A549 treated with ZK216348 at 1 μM for 4 hours (cell line): ENCODE results near the gene PTPN14. TPM values are rescaled to one million over a fixed set of nuclear protein-coding genes. Genes with fewer than 3 reads are reported as not detected.

ENCODE experiments used
- total RNA-seq: library from RNA; stranded (reverse); fragments of 200-300 nt; extraction: Qiagen RNA extraction; gene quantifications from 5 replicates; pipeline ENCODE4 v1.2.3, GENCODE V29; 2022; ENCODE audit warnings: low read depth

PTPN14 gene
- total RNA-seq, result 6.4 to 13.4 TPM (median 10.0 TPM) in 5 replicates

DNA sequence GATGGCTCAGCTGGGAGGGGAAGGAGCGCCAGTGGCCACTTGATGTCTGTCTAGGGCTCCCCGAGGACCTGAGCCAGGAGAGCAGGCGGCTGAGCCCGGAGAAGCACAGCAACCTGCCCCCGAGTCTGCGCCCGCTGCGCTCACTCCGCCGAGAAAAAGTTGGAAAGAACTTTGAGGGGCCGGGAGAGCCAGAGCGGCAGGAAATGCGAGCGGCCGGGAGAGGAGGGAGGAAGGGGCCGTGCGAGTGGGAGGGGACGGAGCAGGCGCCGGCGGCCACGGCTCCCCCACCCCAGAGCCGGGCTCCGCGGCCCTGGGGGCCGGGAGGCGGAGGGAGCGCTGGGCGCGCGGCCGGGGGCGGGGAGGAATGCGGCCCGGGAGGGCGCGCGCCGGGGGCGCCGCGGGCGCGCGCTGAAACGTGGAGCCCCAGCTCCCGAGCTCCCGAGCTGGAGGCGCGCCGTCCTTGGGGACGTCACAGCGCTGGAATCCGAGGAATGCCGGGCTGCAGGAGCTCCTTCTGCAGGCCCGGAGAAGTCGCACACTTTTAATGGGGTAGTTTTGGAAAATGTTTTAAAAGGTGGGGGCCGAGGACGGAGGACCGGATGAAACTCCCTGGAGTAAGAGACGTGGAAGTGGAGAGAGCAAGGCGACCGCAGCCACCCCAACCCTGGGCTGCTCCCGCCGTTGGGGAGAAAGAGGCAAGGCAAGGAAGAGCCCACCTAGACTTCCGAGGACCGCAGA is at the start of gene PTPN14:
Gene PTPN14, minus strand, starts transcription at position 167 of the 738 bp plus-strand sequence. CDS start 86,799 bp downstream, outside the sequence.

Other genes with a start within 250 kb of the PTPN14 start
- 65.5 to 122 TPM (median 79.5 TPM) in 5 replicates for gene CENPF, start 51.6 kb upstream of the PTPN14 start, total RNA-seq